SH-SY5Y (cell line): Measurements from ENCODE around the gene CCL20.

ENCODE experiments used
- GATA2 ChIP-seq: IDR thresholded peaks from 2 replicates; pipeline ENCODE4 v1.6.1; 2011; ENCODE audit warnings: mild to moderate bottlenecking, low read depth, low read length
- GATA3 ChIP-seq: IDR thresholded peaks from 2 replicates; pipeline ENCODE4 v1.6.1; 2011; ENCODE audit warnings: low read depth, mild to moderate bottlenecking, low read length, moderate library complexity

DNA sequence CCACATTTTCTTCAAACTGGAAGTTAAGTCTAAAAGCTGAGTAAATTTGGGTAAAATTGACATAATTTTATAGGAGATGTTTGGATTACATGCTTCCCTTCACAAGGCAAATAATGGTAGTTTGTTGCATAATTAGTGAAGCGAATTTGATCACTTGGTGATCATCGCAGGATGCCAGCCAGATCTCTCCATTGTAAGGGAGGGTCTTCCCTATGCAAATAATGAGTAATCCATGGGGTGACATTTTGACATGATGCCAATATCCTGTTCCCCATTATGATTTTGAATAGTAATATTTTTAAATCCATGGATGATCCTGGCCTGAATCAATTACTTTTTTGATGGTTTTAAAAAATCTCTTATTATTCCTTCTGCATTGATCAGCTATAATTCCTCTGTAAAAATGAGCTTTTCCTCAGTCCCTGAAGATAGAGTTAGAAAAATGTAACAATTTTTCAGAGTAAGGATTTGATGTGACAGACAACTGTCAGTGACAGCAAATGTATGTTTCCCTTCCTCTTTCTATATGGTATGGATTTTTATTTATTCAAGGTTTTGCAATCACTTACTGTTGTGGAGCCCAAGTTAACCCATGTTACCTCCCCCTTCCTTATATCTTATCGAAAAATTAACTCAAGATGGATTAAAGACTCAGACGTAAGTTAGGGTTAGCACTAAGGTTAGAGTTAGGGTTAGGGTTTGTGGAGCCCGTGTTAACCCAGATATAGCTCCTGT is 21.4 kb downstream of the CCL20 start:
- TF ChIP-seq GATA2 (no peak), GATA3 (no peak)
